Liver (tissue), 9 donors: ENCODE results near the gene DSCAML1. TPM values are rescaled to one million over a fixed set of nuclear protein-coding genes. Genes with fewer than 3 reads are reported as not detected.

Experiments used
- DNase-seq: peaks from one replicate; pipeline ENCODE4 v3.0.0-alpha.2; 2017; ENCODE audit warnings: low spot score
- H3K27ac ChIP-seq, 2 donors: one replicate each; pipeline ENCODE4 v1.7.0; 2013; ENCODE audit warnings: inconsistent platforms in 2 of 2, low read length in 2 of 2, control low read depth in 1 of 2, low read depth in 1 of 2, mild to moderate bottlenecking in 1 of 2
- H3K27me3 ChIP-seq, 4 donors: one replicate each; pipeline versions ENCODE4 v1.6.1 to v1.7.0; 2013; ENCODE audit warnings: low read length in 3 of 4, inconsistent platforms in 1 of 4, mild to moderate bottlenecking in 1 of 4, moderate library complexity in 1 of 4; ENCODE audit not compliant: control insufficient read depth in 4 of 4, insufficient read depth in 4 of 4
- H3K36me3 ChIP-seq, 4 donors: one replicate each; pipeline versions ENCODE4 v1.6.1 to v1.7.0; 2013; ENCODE audit warnings: low read length in 3 of 4, mild to moderate bottlenecking in 3 of 4, low read depth in 1 of 4, moderate library complexity in 1 of 4; ENCODE audit not compliant: control insufficient read depth in 4 of 4, insufficient read depth in 3 of 4
- H3K4me1 ChIP-seq, 4 donors: one replicate each; pipeline versions ENCODE4 v1.6.1 to v1.7.0; 2013; ENCODE audit warnings: low read length in 3 of 4, mild to moderate bottlenecking in 3 of 4, moderate library complexity in 1 of 4; ENCODE audit not compliant: control insufficient read depth in 4 of 4, insufficient read depth in 4 of 4
- H3K4me3 ChIP-seq, 3 donors: one replicate each; pipeline versions ENCODE4 v1.6.1 to v1.7.0; 2013; ENCODE audit warnings: low read length in 3 of 3, control low read depth in 1 of 3, low read depth in 1 of 3, mild to moderate bottlenecking in 1 of 3
- H3K9ac ChIP-seq, 2 donors: one replicate each; pipeline ENCODE4 v1.7.0; 2013; ENCODE audit warnings: low read length in 2 of 2, mild to moderate bottlenecking in 2 of 2, moderate library complexity in 2 of 2, control low read depth in 1 of 2, low read depth in 1 of 2
- H3K9me3 ChIP-seq, 4 donors: one replicate each; pipeline versions ENCODE4 v1.6.1 to v1.7.0; 2013; ENCODE audit warnings: low read length in 3 of 4; ENCODE audit not compliant: control insufficient read depth in 4 of 4
- ATF3 ChIP-seq: IDR thresholded peaks from 2 replicates; pipeline ENCODE4 v1.6.1; 2016; ENCODE audit warnings: antibody characterized with exemption
- CTCF ChIP-seq: fragments of 150-350 bp; IDR thresholded peaks from 2 replicates; pipeline ENCODE4 v1.5.1; 2017; ENCODE audit warnings: improper control_type of control experiment, low read depth, low read length; ENCODE audit not compliant: missing input control
- EGR1 ChIP-seq, 2 donors: IDR thresholded peaks; 2 replicates each; pipeline ENCODE4 v1.6.1; 2016 to 2018; ENCODE audit warnings: antibody characterized with exemption in 2 of 2, low read depth in 2 of 2
- FOXA1 ChIP-seq: IDR thresholded peaks from 2 replicates; pipeline ENCODE4 v1.6.1; 2016; ENCODE audit warnings: antibody characterized with exemption
- FOXA2 ChIP-seq: IDR thresholded peaks from 2 replicates; pipeline ENCODE4 v1.6.1; 2016; ENCODE audit warnings: antibody characterized with exemption
- GABPA ChIP-seq, 2 donors: IDR thresholded peaks in 1 of 2; conservative IDR thresholded peaks in 1 of 2; 2 replicates each; pipeline ENCODE4 v1.6.1; 2016; ENCODE audit warnings: antibody characterized with exemption in 2 of 2, mild to moderate bottlenecking in 1 of 2, moderate library complexity in 1 of 2
- HNF4A ChIP-seq, 2 donors: conservative IDR thresholded peaks; 2 replicates each; pipeline ENCODE4 v1.6.1; 2016; ENCODE audit warnings: antibody characterized with exemption in 2 of 2, mild to moderate bottlenecking in 2 of 2
- HNF4G ChIP-seq: IDR thresholded peaks from 2 replicates; pipeline ENCODE4 v1.6.1; 2016; ENCODE audit warnings: antibody characterized with exemption
- JUND ChIP-seq, 2 donors: IDR thresholded peaks; 2 replicates each; pipeline ENCODE4 v1.6.1; 2016; ENCODE audit warnings: antibody characterized with exemption in 2 of 2
- MAX ChIP-seq: IDR thresholded peaks from 2 replicates; pipeline ENCODE4 v1.6.1; 2016; ENCODE audit warnings: antibody characterized with exemption
- NR2F2 ChIP-seq: IDR thresholded peaks from 2 replicates; pipeline ENCODE4 v1.6.1; 2016; ENCODE audit warnings: antibody characterized with exemption
- RAD21 ChIP-seq, 2 donors: IDR thresholded peaks; 2 replicates each; pipeline ENCODE4 v1.6.1; 2016; ENCODE audit warnings: antibody characterized with exemption in 2 of 2, mild to moderate bottlenecking in 2 of 2
- REST ChIP-seq: IDR thresholded peaks from 2 replicates; pipeline ENCODE4 v1.6.1; 2016; ENCODE audit warnings: antibody characterized with exemption, mild to moderate bottlenecking
- RXRA ChIP-seq, 2 donors: IDR thresholded peaks; 2 replicates each; pipeline ENCODE4 v1.6.1; 2017 to 2018; ENCODE audit warnings: antibody characterized with exemption in 2 of 2, mild to moderate bottlenecking in 1 of 2
- SP1 ChIP-seq: IDR thresholded peaks from 2 replicates; pipeline ENCODE4 v1.6.1; 2018; ENCODE audit warnings: antibody characterized with exemption, mild to moderate bottlenecking
- TAF1 ChIP-seq: conservative IDR thresholded peaks from 2 replicates; pipeline ENCODE4 v1.6.1; 2016; ENCODE audit warnings: antibody characterized with exemption, mild to moderate bottlenecking
- YY1 ChIP-seq: IDR thresholded peaks from 2 replicates; pipeline ENCODE4 v1.6.1; 2016; ENCODE audit warnings: antibody characterized with exemption, mild to moderate bottlenecking
- ZBTB33 ChIP-seq: IDR thresholded peaks from 2 replicates; pipeline ENCODE4 v1.6.1; 2016; ENCODE audit warnings: antibody characterized with exemption
- WGBS: extraction: QIAGEN DNeasy Blood & Tissue Kit; methylation state at CpG from one replicate; pipeline ENCODE4 v1.1.7; 2013; 5-methylcytosine and 5-hydroxymethylcytosine counted together
- polyA plus RNA-seq, 2 donors: library from polyadenylated mRNA; stranded (reverse) in 1 of 2; unstranded in 1 of 2; fragments of 200-250 nt in 1 of 2; fragments of >200 nt in 1 of 2; fragmentation: Nextera tagmentation in 1 of 2; extraction: Ambion mirVana in 1 of 2; gene quantifications; one replicate each; pipeline versions ENCODE4 v1.2.1 to v1.2.3, GENCODE V29; 2013 to 2015
- total RNA-seq, 2 donors: library from RNA; depleted of rRNA; stranded (reverse); fragments of >200 nt; gene quantifications; one replicate each; pipeline ENCODE4 v1.2.3, GENCODE V29; 2014
- donor health status: healthy.
- donor health status: healthy.
- donor health status: healthy.
- donor health status: healthy.
- donor health status: healthy.

The DSCAML1 gene
- total and polyA plus RNA-seq, 4 donors: 0.07 to 0.42 (median 0.20) TPM

- TF ChIP-seq GABPA (IDR thresholded peaks at IDR 0.05 in 1 of 2, conservative IDR thresholded peaks at IDR 0.05 in 1 of 2): no peak
Measured at GRCh38 chr11:117395476-117395875, 401.5 kb downstream of the DSCAML1 start (continued).

GRCh38 chr11:117394221-117394925 lies 402.6 kb downstream of the DSCAML1 start:
- 97% methylated on average over 14 of the region's 14 CpGs for WGBS
- no peaks in the 10 kb centered on the region for H3K27me3 ChIP-seq
- H3K9ac ChIP-seq: no peak overlapping the region
- no peaks in the 10 kb centered on the region for H3K4me1 ChIP-seq
- H3K36me3 ChIP-seq: peaks cover 19 to 62% (median 37%) of the 10 kb centered on the region in 4 donors
- no peak for DNase-seq
- H3K4me3 ChIP-seq: no peak overlapping the region
- no peak overlapping the region for H3K27ac ChIP-seq
- no peaks in the 10 kb centered on the region for H3K9me3 ChIP-seq
- no peak for TF ChIP-seq HNF4A (conservative IDR thresholded peaks at IDR 0.05)
- no peak for TF ChIP-seq RAD21 (IDR thresholded peaks at IDR 0.05)
- TF ChIP-seq RXRA (IDR thresholded peaks at IDR 0.05): no peak
- no peak for TF ChIP-seq EGR1 (IDR thresholded peaks at IDR 0.05; ENCODE audit: low read depth in 2 of 2)
- TF ChIP-seq ATF3: no peak
- no peak for TF ChIP-seq GABPA (IDR thresholded peaks at IDR 0.05 in 1 of 2, conservative IDR thresholded peaks at IDR 0.05 in 1 of 2)
- no peak for TF ChIP-seq CTCF
- no peak for TF ChIP-seq HNF4G
- no peak for TF ChIP-seq MAX
- TF ChIP-seq SP1: no peak
- no peak for TF ChIP-seq NR2F2
- TF ChIP-seq FOXA2: no peak
- TF ChIP-seq FOXA1: no peak
- TF ChIP-seq YY1: no peak
- TF ChIP-seq JUND (IDR thresholded peaks at IDR 0.05): no peak
- TF ChIP-seq TAF1: no peak
- TF ChIP-seq REST: no peak
- no peak for TF ChIP-seq ZBTB33
